OCI-LY7 (cell line): ENCODE data around the gene UNC80. TPM values are rescaled to one million over a fixed set of nuclear protein-coding genes. Genes with fewer than 3 reads are reported as not detected.

Experiments
- BruUV-seq: library from RNA; stranded (reverse); fragments of 400-500 nt; replicated peaks from 2 replicates; lab custom pipeline; 2021; lab: Mats Ljungman, UMichigan
- CTCF ChIA-PET: fragments of 300-600 bp; sonication (Branson Sonifier 250); formaldehyde crosslinking; loops from one replicate; lab custom pipeline; 2022; ENCODE audit warnings: antibody characterized with exemption; ENCODE audit not compliant: unreplicated experiment; lab: Charles Lee
- POLR2A ChIA-PET: fragments of 300-600 bp; sonication (Branson Sonifier 250); formaldehyde crosslinking; loops from one replicate; lab custom pipeline; 2022; ENCODE audit warnings: antibody characterized with exemption; lab: Charles Lee
- DNase-seq: peaks from one replicate; pipeline ENCODE4 v3.0.0-alpha.2; 2015; ENCODE audit warnings: low spot score
- H2AFZ ChIP-seq: fragments of 200-600 bp; sonication (generic), shearing (Covaris generic); 2 replicates; pipeline ENCODE4 v1.6.1; 2014; ENCODE audit warnings: mild to moderate bottlenecking, antibody characterized with exemption, low read length, moderate library complexity
- H3K27ac ChIP-seq: fragments of 200-600 bp; sonication (generic); 2 replicates; pipeline ENCODE4 v1.5.1; 2014; ENCODE audit warnings: mixed run types, low read depth, mild to moderate bottlenecking, moderate library complexity, low read length, inconsistent platforms; ENCODE audit not compliant: poor library complexity, severe bottlenecking
- H3K36me3 ChIP-seq: fragments of 200-600 bp; sonication (generic); 2 replicates; pipeline ENCODE4 v1.6.1; 2014; ENCODE audit warnings: mild to moderate bottlenecking, antibody characterized with exemption, low read length, moderate library complexity, mixed read lengths; ENCODE audit not compliant: insufficient read depth
- H3K4me1 ChIP-seq: fragments of 200-600 bp; sonication (generic); 2 replicates; pipeline ENCODE4 v1.5.1; 2014; ENCODE audit warnings: mild to moderate bottlenecking, low read length; ENCODE audit not compliant: insufficient read depth, poor library complexity, severe bottlenecking
- H3K4me2 ChIP-seq: fragments of 200-600 bp; sonication (generic); 2 replicates; pipeline ENCODE4 v1.6.1; 2014; ENCODE audit warnings: mild to moderate bottlenecking, low read length
- H3K4me3 ChIP-seq: fragments of 200-600 bp; sonication (generic); 2 replicates; pipeline ENCODE4 v1.5.1; 2014; ENCODE audit warnings: mild to moderate bottlenecking, low read depth, low read length; ENCODE audit not compliant: poor library complexity, severe bottlenecking
- H3K79me2 ChIP-seq: fragments of 200-600 bp; sonication (generic); 2 replicates; pipeline ENCODE4 v1.6.1; 2016; ENCODE audit warnings: low read depth, mild to moderate bottlenecking, low read length, moderate library complexity, mixed read lengths; ENCODE audit not compliant: insufficient read depth
- H3K9me2 ChIP-seq: fragments of 200-600 bp; sonication (generic); 2 replicates; pipeline ENCODE4 v1.6.1; 2016; ENCODE audit warnings: mild to moderate bottlenecking, low read length, mixed read lengths; ENCODE audit not compliant: insufficient read depth
- H3K9me3 ChIP-seq: fragments of 200-600 bp; sonication (generic); 2 replicates; pipeline ENCODE4 v1.6.1; 2014; ENCODE audit warnings: mild to moderate bottlenecking, mixed run types, low read length, mixed read lengths
- H4K20me1 ChIP-seq: fragments of 200-600 bp; sonication (generic); 2 replicates; pipeline ENCODE4 v1.6.1; 2014; ENCODE audit warnings: mild to moderate bottlenecking, antibody characterized with exemption, low read length, moderate library complexity, mixed read lengths; ENCODE audit not compliant: insufficient read depth
- EZH2phosphoT487 ChIP-seq: fragments of 200-600 bp; sonication (generic); IDR thresholded peaks from 2 replicates; pipeline ENCODE4 v1.6.1; 2018; ENCODE audit warnings: low read depth, borderline replicate concordance, mild to moderate bottlenecking, mixed run types, antibody characterized with exemption, low read length, moderate library complexity, mixed read lengths
- intact Hi-C: fragments of 100-400 bp; cut with micrococcal nuclease; formaldehyde crosslinking; loops from one replicate; pipeline ENCODE4 v1.10.0; 2022; ENCODE audit not compliant: unreplicated experiment
- total RNA-seq, 2 experiments: library from RNA; depleted of rRNA in 1 of 2; stranded (reverse); fragments of >200 nt in 1 of 2; shearing (Covaris generic) in 1 of 2; gene quantifications; 2 replicates each; pipeline ENCODE4 v1.2.3, GENCODE V29; 2014 to 2022
- TF ChIP-seq, protein P1 (sequence below): fragments of 200-600 bp; sonication (generic); conservative IDR thresholded peaks from 2 replicates; pipeline ENCODE4 v1.5.1; 2014; ENCODE audit warnings: mild to moderate bottlenecking, antibody characterized with exemption, low read length, moderate library complexity, mixed read lengths

UNC80 gene
- total RNA-seq, 2 experiments from 2014 or later, result not detected

- CTCF ChIA-PET, result no interaction called here
- H3K4me1 ChIP-seq, result no peaks in the 10 kb centered on the region
- intact Hi-C loops, result no loop called here
- no peak overlapping the region for H2AFZ ChIP-seq
- no TSS peak for BruUV-seq
- TF ChIP-seq, protein P1, sequence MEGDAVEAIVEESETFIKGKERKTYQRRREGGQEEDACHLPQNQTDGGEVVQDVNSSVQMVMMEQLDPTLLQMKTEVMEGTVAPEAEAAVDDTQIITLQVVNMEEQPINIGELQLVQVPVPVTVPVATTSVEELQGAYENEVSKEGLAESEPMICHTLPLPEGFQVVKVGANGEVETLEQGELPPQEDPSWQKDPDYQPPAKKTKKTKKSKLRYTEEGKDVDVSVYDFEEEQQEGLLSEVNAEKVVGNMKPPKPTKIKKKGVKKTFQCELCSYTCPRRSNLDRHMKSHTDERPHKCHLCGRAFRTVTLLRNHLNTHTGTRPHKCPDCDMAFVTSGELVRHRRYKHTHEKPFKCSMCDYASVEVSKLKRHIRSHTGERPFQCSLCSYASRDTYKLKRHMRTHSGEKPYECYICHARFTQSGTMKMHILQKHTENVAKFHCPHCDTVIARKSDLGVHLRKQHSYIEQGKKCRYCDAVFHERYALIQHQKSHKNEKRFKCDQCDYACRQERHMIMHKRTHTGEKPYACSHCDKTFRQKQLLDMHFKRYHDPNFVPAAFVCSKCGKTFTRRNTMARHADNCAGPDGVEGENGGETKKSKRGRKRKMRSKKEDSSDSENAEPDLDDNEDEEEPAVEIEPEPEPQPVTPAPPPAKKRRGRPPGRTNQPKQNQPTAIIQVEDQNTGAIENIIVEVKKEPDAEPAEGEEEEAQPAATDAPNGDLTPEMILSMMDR, result no peak
- TF ChIP-seq EZH2phosphoT487, result no peak
- no peaks in the 10 kb centered on the region for H3K9me2 ChIP-seq
- no peak overlapping the region for H3K4me3 ChIP-seq
- no peaks in the 10 kb centered on the region for H4K20me1 ChIP-seq
- POLR2A ChIA-PET, result interaction anchor here (0.6 to 1.1 kb wide), 3 partner anchors 14 to 977 kb away, joined by 3 to 6 read pairs (median 3); no protein-coding TSS in a partner anchor
- H3K79me2 ChIP-seq, result no peaks in the 10 kb centered on the region
- DNase-seq, result no peak
- no peaks in the 10 kb centered on the region for H3K36me3 ChIP-seq
- H3K4me2 ChIP-seq, result no peak overlapping the region
- no peak overlapping the region for H3K27ac ChIP-seq
- H3K9me3 ChIP-seq, result no peaks in the 10 kb centered on the region
Measured at GRCh38 chr2:209911486-209911885, 139.9 kb downstream of the UNC80 start.

- TF ChIP-seq, protein P1, result no peak
- TF ChIP-seq EZH2phosphoT487, result no peak
- DNase-seq, result no peak
- ChIA-PET CTCF (no interaction called here), POLR2A (interaction anchor here (0.6 kb wide), 2 partner anchors 65 to 302 kb away, joined by 3 read pairs; no protein-coding TSS in a partner anchor)
- H3K4me1 ChIP-seq, result no peaks in the 10 kb centered on the region
- H4K20me1 ChIP-seq, result no peaks in the 10 kb centered on the region
- no peaks in the 10 kb centered on the region for H3K9me3 ChIP-seq
- H3K79me2 ChIP-seq, result no peaks in the 10 kb centered on the region
- no peaks in the 10 kb centered on the region for H3K9me2 ChIP-seq
- intact Hi-C loops, result no loop called here
- BruUV-seq, result no TSS peak
- H3K27ac ChIP-seq, result no peak overlapping the region
- no peak overlapping the region for H2AFZ ChIP-seq
- H3K4me3 ChIP-seq, result no peak overlapping the region
- no peak overlapping the region for H3K4me2 ChIP-seq
- no peaks in the 10 kb centered on the region for H3K36me3 ChIP-seq
Measured at GRCh38 chr2:209913786-209914345, 142.2 kb downstream of the UNC80 start.

DNA sequence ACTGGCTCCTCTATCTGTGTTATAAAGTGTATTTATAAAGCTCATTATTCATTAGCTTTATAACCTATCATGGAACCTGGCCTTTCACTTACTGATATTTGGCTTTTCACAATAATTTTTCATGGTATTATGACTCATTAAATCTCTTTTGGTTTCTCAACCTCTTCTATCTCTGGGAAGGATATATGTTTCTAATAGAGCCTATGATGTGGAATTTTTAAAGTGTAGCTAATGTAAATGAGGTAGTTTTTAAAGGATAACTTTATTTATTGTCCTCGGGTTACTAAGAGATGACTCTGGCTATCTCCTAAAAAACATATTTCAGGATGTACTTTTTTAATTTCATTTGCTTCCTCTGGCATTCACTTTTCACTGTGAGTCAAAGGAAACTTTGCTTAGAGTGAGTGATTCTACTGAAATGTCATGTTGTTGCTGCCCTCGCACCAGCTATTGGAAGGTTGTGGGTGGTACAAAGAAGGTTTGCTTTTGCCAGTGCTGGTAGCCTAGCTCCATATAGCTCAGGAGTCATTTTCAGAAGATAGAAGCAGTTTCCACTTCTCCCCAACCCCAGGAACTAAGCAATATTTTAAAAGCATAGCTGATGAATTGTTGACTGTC is 145.6 kb downstream of the UNC80 start:
- DNase-seq, result no peak
- no peak overlapping the region for H3K4me3 ChIP-seq
- H3K9me3 ChIP-seq, result no peaks in the 10 kb centered on the region
- no peaks in the 10 kb centered on the region for H3K4me1 ChIP-seq
- H3K36me3 ChIP-seq, result no peaks in the 10 kb centered on the region
- TF ChIP-seq, protein P1, result no peak
- TF ChIP-seq EZH2phosphoT487, result no peak
- POLR2A ChIA-PET, result interaction anchor here (1.0 to 1.2 kb wide), 3 partner anchors 9 to 388 kb away, joined by 3 to 5 read pairs (median 4); no protein-coding TSS in a partner anchor
- no peaks in the 10 kb centered on the region for H4K20me1 ChIP-seq
- no peak overlapping the region for H3K27ac ChIP-seq
- H2AFZ ChIP-seq, result no peak overlapping the region
- no peaks in the 10 kb centered on the region for H3K79me2 ChIP-seq
- no peak overlapping the region for H3K4me2 ChIP-seq
- no TSS peak for BruUV-seq
- CTCF ChIA-PET, result no interaction called here
- intact Hi-C loops, result no loop called here
- no peaks in the 10 kb centered on the region for H3K9me2 ChIP-seq
